Skeletal muscle tissue (tissue), 4 donors: ENCODE results near the gene SSBP2. TPM values are rescaled to one million over a fixed set of nuclear protein-coding genes. Genes with fewer than 3 reads are reported as not detected.
A peak's percentile ranks its signal among the peaks of the same experiment; 100 is the strongest.

Experiments
- H3K27ac ChIP-seq: one replicate; pipeline ENCODE4 v1.7.0; 2013; ENCODE audit warnings: mild to moderate bottlenecking, low read depth, low read length, inconsistent platforms
- H3K27me3 ChIP-seq, 3 donors: one replicate each; pipeline ENCODE4 v1.7.0; 2013; ENCODE audit warnings: low read length in 3 of 3; ENCODE audit not compliant: control insufficient read depth in 3 of 3, insufficient read depth in 3 of 3
- H3K36me3 ChIP-seq, 3 donors: one replicate each; pipeline ENCODE4 v1.7.0; 2013; ENCODE audit warnings: low read length in 3 of 3; ENCODE audit not compliant: control insufficient read depth in 3 of 3, insufficient read depth in 3 of 3
- H3K4me1 ChIP-seq, 3 donors: one replicate each; pipeline ENCODE4 v1.7.0; 2013; ENCODE audit warnings: low read length in 3 of 3, mild to moderate bottlenecking in 3 of 3; ENCODE audit not compliant: control insufficient read depth in 3 of 3, insufficient read depth in 3 of 3
- H3K4me3 ChIP-seq, 3 donors: one replicate each; pipeline ENCODE4 v1.7.0; 2013; ENCODE audit warnings: low read length in 3 of 3
- H3K9ac ChIP-seq, 3 donors: one replicate each; pipeline ENCODE4 v1.7.0; 2013; ENCODE audit warnings: low read length in 3 of 3, mild to moderate bottlenecking in 3 of 3, moderate library complexity in 2 of 3, low read depth in 1 of 3
- H3K9me3 ChIP-seq, 3 donors: one replicate each; pipeline ENCODE4 v1.7.0; 2013; ENCODE audit warnings: low read length in 3 of 3; ENCODE audit not compliant: control insufficient read depth in 3 of 3
- total RNA-seq: library from RNA; depleted of rRNA; stranded (reverse); fragments of >200 nt; gene quantifications from one replicate; pipeline ENCODE4 v1.2.3, GENCODE V29; 2014
- donor health status: Osteomylitis.

SSBP2 gene
- total RNA-seq, 1 donor from 2014 or later: 44.4 TPM

DNA sequence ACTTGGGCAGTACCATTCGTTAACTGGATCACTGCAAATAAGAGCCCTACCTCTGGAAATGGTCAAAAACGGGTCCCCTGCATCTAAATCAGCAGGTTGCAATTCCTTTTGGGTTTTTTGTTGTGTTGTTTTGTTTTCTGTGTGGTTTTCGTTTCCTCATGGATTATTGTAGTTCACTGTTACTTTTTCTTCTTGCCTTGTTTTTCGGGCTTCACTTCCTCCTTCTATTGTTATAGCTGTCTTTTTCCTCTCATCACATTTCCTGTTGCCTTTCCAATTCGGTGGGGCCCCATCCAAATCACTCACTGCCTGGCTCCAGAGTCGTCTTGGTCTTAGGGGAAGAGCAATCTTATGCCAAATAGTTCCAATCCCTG lies 8.7 kb upstream of the SSBP2 start:
- Histone ChIP-seq H3K27ac (peak overlapping the region; percentile 34), H3K36me3 (no peaks in the 10 kb centered on the region), H3K4me3 (no peak overlapping the region), H3K9ac (no peak overlapping the region), H3K27me3 (no peaks in the 10 kb centered on the region), H3K4me1 (peaks cover 5 to 9% (median 8%) of the 10 kb centered on the region in 3 donors), H3K9me3 (no peaks in the 10 kb centered on the region)

DNA sequence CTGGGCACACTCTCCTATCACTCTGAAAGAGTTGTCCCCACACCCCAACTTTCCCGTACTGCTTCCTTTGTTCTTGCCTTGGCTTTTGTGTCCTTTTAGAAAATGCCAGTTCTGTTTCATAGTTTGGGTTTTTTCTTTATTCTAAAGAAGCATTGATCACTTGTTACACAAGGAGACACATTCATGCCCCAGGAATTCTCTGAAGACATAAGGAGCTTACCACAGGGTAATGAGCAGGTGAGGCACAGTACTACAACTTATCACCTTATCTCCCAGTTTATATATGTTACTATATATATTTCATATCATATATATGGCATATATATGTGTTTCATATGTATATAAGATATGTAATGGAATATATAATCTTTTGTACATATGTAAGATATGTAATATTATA lies 6.5 kb upstream of the SSBP2 start:
- Histone ChIP-seq H3K4me1 (peaks cover 5 to 11% (median 8%) of the 10 kb centered on the region in 3 donors), H3K4me3 (no peak overlapping the region), H3K27ac (no peak overlapping the region), H3K27me3 (no peaks in the 10 kb centered on the region), H3K36me3 (no peaks in the 10 kb centered on the region), H3K9me3 (no peaks in the 10 kb centered on the region), H3K9ac (no peak overlapping the region)

DNA sequence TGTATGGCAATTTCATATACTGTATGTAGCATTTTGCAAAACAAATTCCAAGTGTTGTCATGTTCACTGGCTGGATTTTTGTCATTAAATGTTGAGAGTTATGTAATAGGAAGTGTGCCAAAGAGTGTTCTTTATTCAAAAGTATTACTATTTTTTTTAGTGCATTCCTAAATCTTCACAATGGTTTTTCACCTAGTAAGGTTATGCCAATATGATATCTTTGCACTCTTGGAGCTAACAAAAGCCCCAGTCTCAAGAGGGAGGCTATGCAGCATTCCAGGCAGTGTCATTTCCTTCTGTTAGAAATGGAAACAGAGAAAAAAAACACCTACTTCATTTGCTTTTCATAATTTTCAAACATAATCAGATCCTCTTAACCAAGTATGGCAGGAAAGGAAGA lies 5.1 kb upstream of the SSBP2 start:
- H3K27me3 ChIP-seq: no peaks in the 10 kb centered on the region
- H3K4me3 ChIP-seq: no peak overlapping the region
- H3K9me3 ChIP-seq: no peaks in the 10 kb centered on the region
- H3K36me3 ChIP-seq: no peaks in the 10 kb centered on the region
- H3K27ac ChIP-seq: peak overlapping the region; percentile 58
- peaks cover 5 to 17% (median 14%) of the 10 kb centered on the region in 3 donors for H3K4me1 ChIP-seq
- no peak overlapping the region for H3K9ac ChIP-seq

DNA sequence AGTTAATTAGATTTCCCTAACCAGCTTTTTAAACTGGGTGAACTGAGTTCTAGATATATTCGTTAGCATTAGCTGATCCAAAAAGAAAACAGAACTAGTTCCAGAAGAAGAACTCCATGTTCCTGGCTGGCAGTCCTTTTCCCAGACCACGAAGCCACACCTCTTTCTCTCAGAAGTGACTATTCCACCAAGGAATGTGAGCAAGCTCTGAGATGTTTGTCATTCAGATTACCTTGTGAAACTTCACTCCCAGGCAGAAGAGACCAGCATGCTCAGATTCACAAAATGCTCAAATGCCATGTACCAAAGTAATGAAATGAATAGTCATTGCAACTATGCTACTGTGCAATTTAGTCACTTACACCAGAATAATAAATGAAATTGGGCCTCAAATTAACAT lies 4.4 kb upstream of the SSBP2 start:
- peak overlapping the region; percentile 58 for H3K27ac ChIP-seq
- no peak overlapping the region for H3K4me3 ChIP-seq
- peaks cover 5 to 17% (median 14%) of the 10 kb centered on the region in 3 donors for H3K4me1 ChIP-seq
- no peaks in the 10 kb centered on the region for H3K9me3 ChIP-seq
- H3K9ac ChIP-seq: peak overlapping the region in 1 of 3 donors; percentile 22
- no peaks in the 10 kb centered on the region for H3K36me3 ChIP-seq
- no peaks in the 10 kb centered on the region for H3K27me3 ChIP-seq

DNA sequence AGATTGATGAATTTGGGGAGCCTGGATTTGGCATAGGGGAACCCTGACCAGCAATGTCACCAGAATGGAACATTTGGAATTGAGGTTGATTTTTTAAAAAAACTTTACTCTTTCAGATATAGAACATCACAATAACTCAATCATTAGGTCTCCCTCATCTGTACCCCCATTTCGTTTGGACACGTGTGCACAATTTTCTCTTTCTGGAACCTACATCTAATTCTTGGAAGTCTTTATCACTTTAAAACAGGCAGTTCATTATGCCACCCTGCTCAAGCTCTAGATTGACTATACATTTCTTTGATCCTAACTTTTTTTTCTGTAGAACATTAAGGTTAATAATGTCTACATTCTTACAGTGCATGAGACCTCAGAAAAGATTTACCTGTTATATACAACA lies 3.7 kb upstream of the SSBP2 start:
- Histone ChIP-seq H3K9me3 (no peaks in the 10 kb centered on the region), H3K4me1 (peaks cover 5 to 17% (median 14%) of the 10 kb centered on the region in 3 donors), H3K4me3 (no peak overlapping the region)

DNA sequence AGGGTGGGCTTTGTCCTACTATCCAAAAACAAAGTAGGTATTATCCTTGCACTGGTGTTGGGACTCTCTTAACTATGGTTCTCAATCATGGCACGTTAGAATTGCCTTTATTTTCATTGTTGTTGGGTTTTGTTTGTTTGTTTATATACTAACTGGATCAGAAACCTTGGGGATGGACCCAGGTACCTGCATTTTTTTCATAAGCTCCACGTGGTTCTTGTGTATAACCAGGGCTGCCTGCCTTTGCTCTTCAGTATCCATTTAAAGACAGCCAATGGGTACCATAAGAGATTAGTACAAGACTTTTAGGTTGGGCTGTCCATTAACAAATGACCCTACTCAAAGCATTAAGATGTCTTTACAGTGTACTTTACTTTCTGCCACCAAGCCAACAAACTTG lies 2.5 kb upstream of the SSBP2 start:
- Histone ChIP-seq H3K27ac (no peak overlapping the region), H3K9ac (no peak overlapping the region), H3K4me1 (peaks cover 14 to 21% (median 17%) of the 10 kb centered on the region in 3 donors)

More for the DNA sequence above, 3.7 kb upstream of the SSBP2 start:
- H3K9ac ChIP-seq: no peak overlapping the region
- H3K36me3 ChIP-seq: no peaks in the 10 kb centered on the region
- H3K27me3 ChIP-seq: no peaks in the 10 kb centered on the region
- H3K27ac ChIP-seq: no peak overlapping the region

DNA sequence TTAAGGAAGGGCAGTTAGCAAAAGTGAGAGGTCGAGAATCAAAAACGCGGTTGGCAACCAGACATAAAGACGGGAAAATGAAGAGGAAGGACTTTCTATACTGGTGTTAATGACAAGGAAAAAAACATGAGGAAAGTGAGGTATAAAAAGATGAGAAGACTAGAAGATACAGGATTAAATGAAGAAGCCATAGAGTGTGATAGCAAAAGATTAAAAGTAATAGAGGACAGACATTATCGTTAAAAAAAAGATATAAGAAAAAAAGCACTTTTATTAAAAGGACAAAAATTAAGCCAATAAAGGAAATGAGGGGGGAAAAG lies 1.7 kb upstream of the SSBP2 start:
- no peaks in the 10 kb centered on the region for H3K9me3 ChIP-seq
- H3K4me3 ChIP-seq: no peak overlapping the region
- H3K27me3 ChIP-seq: no peaks in the 10 kb centered on the region
- no peak overlapping the region for H3K9ac ChIP-seq
- peak overlapping the region; percentile 97 for H3K27ac ChIP-seq
- no peaks in the 10 kb centered on the region for H3K36me3 ChIP-seq
- peaks cover 14 to 21% (median 19%) of the 10 kb centered on the region in 3 donors for H3K4me1 ChIP-seq

More for the DNA sequence above, 2.5 kb upstream of the SSBP2 start:
- H3K9me3 ChIP-seq: no peaks in the 10 kb centered on the region
- H3K4me3 ChIP-seq: no peak overlapping the region
- H3K36me3 ChIP-seq: no peaks in the 10 kb centered on the region
- H3K27me3 ChIP-seq: no peaks in the 10 kb centered on the region

DNA sequence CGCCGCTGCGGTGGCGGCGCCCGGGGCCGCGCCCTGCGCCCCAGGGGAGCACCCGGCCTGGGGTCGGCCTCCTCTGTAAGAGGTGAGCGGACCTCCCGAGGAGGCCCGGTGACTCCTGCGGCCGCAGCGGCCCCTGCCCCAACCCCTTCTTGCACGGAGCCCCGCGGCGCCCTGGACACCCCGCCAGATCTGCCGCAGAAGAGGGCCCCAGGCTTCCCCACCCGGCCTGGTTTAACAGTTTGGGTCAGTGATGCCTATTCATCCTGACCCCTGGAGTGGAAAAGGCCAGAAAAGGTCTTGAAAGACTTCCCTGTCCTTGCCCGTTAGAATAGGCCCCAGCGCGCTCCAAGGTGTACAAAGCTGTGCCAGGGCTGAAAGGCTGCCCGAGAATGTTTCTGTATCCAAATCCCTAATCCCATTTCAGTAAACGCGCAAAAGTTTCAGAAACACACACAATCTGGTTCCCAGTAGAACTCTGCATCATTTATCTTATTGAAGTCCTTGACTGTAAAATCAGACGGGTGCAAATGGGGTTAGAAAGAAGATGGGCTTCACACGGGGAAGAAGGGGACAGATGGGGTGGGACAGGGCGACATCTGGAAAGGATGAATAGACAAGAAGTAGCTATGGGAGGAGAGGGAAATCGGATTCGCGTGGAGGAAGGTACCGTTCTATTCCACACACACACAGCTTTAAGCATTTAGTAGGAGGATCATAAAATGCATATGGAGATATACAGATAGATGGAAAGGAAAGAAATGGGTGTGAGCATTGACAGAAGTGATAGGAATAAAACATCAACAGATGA lies 1.1 kb upstream of the SSBP2 start:
- Histone ChIP-seq H3K36me3 (no peaks in the 10 kb centered on the region), H3K27me3 (no peaks in the 10 kb centered on the region), H3K27ac (peak overlapping the region; percentile 97), H3K4me3 (peak overlapping the region; percentile 27 to 74 (median 72)), H3K9ac (peak overlapping the region; percentile 86 to 93 (median 92)), H3K4me1 (peaks cover 14 to 21% (median 19%) of the 10 kb centered on the region in 3 donors), H3K9me3 (no peaks in the 10 kb centered on the region)

DNA sequence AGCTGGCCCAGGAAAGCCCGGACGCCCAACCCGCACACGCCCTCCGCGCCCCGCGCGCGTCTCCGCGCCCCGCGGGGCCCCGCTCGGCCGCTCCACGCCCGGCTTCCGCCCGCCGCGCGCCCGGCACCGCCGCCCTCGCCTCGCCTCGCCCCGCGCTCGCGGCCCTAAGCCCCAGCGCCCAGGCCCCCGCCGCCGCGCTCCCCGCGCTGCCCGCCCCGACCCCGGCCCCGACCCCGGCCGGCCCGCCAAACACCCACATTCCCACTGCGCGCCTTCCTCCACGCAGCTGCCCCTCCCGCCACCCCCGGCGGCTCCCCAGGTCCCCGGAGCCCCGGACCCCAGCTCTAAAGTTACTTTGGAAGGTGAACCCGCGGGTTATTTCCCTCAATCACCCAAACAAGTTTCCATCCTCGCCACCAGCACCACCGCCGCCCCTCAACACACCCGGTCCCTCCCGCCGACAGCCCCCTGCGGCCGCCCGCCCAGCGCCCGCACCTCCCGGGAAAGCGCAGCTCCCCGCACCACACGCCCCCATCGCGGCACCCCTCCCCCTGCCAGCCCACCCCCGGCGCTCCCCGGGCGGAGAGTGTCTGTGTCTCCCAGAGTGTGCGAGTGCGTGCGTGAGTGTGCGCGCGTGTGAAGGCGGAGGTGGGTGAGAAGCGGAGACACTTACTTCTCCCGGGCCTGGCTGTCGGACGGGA lies 439 bp downstream of the SSBP2 start:
- H3K9me3 ChIP-seq: no peaks in the 10 kb centered on the region
- peaks cover 8 to 17% (median 16%) of the 10 kb centered on the region in 3 donors for H3K4me1 ChIP-seq
- H3K27me3 ChIP-seq: no peaks in the 10 kb centered on the region
- H3K36me3 ChIP-seq: no peaks in the 10 kb centered on the region
- peak overlapping the region; percentile 43 to 63 (median 62) for H3K9ac ChIP-seq
- peak overlapping the region; percentile 81 to 90 (median 84) for H3K4me3 ChIP-seq
- peak overlapping the region; percentile 85 for H3K27ac ChIP-seq
